Parathyroid adenoma (tissue), 2 donors: Measurements from ENCODE around the gene CARF.

Experiments used
- H2AFZ ChIP-seq: fragments of 300-600 bp; sonication (generic); one replicate; pipeline ENCODE4 v1.7.0; 2017; ENCODE audit warnings: antibody characterized with exemption, mild to moderate bottlenecking
- H3K27ac ChIP-seq: fragments of 300-600 bp; sonication (generic); one replicate; pipeline ENCODE4 v1.7.0; 2017
- H3K27me3 ChIP-seq: fragments of 300-600 bp; sonication (generic); one replicate; pipeline ENCODE4 v1.7.0; 2017; ENCODE audit warnings: low read length; ENCODE audit not compliant: control insufficient read depth, insufficient read depth
- H3K36me3 ChIP-seq: fragments of 300-600 bp; sonication (generic); one replicate; pipeline ENCODE4 v1.7.0; 2017; ENCODE audit warnings: low read length; ENCODE audit not compliant: control insufficient read depth, insufficient read depth
- H3K4me1 ChIP-seq: fragments of 300-600 bp; sonication (generic); one replicate; pipeline ENCODE4 v1.7.0; 2017; ENCODE audit warnings: control low read depth
- H3K4me2 ChIP-seq: fragments of 300-600 bp; sonication (generic); one replicate; pipeline ENCODE4 v1.7.0; 2017; ENCODE audit warnings: low read length
- H3K4me3 ChIP-seq: fragments of 300-600 bp; sonication (generic); one replicate; pipeline ENCODE4 v1.7.0; 2017; ENCODE audit warnings: low read depth, low read length
- H3K79me2 ChIP-seq: fragments of 300-600 bp; sonication (generic); one replicate; pipeline ENCODE4 v1.7.0; 2017; ENCODE audit warnings: control low read depth
- H3K9ac ChIP-seq: fragments of 300-600 bp; sonication (generic); one replicate; pipeline ENCODE4 v1.7.0; 2017; ENCODE audit warnings: mild to moderate bottlenecking
- H3K9me3 ChIP-seq: fragments of 300-600 bp; sonication (generic); one replicate; pipeline ENCODE4 v1.7.0; 2017; ENCODE audit warnings: low read length; ENCODE audit not compliant: control insufficient read depth
- TF ChIP-seq, protein P1 (sequence below): fragments of 300-600 bp; sonication (generic); IDR thresholded peaks from one replicate; pipeline ENCODE4 v1.7.0; 2017; ENCODE audit warnings: antibody characterized with exemption, mild to moderate bottlenecking
- donor health status: primary hyperparathyroidism.

The CARF gene

DNA sequence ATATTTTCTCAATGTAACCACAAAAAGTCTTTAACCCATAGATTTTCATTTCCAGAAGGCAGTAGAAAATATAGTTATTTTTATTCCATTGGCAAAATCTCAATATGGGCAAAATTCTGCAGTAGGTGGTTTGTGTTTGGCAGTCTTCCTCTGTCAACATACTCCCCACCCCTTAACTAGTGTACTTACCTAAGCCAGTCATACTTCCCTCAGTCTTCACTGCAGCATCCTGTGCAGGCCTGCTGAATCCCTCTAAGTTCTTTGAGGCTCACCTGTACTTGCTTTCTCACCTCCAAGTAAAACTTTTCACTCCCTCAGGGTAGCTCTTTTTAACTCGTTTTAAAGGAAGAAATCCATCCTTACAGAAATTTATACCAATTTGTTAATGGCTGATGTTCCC lies 6.8 kb downstream of the CARF start:
- Histone ChIP-seq H3K4me2 (no peak overlapping the region), H2AFZ (no peak overlapping the region), H3K9me3 (no peaks in the 10 kb centered on the region), H3K36me3 (no peaks in the 10 kb centered on the region), H3K27me3 (no peaks in the 10 kb centered on the region), H3K9ac (no peak overlapping the region), H3K79me2 (peaks cover 5% of the 10 kb centered on the region), H3K27ac (no peak overlapping the region), H3K4me1 (no peaks in the 10 kb centered on the region), H3K4me3 (no peak overlapping the region)
- TF ChIP-seq, protein P1, sequence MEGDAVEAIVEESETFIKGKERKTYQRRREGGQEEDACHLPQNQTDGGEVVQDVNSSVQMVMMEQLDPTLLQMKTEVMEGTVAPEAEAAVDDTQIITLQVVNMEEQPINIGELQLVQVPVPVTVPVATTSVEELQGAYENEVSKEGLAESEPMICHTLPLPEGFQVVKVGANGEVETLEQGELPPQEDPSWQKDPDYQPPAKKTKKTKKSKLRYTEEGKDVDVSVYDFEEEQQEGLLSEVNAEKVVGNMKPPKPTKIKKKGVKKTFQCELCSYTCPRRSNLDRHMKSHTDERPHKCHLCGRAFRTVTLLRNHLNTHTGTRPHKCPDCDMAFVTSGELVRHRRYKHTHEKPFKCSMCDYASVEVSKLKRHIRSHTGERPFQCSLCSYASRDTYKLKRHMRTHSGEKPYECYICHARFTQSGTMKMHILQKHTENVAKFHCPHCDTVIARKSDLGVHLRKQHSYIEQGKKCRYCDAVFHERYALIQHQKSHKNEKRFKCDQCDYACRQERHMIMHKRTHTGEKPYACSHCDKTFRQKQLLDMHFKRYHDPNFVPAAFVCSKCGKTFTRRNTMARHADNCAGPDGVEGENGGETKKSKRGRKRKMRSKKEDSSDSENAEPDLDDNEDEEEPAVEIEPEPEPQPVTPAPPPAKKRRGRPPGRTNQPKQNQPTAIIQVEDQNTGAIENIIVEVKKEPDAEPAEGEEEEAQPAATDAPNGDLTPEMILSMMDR, result no peak

DNA sequence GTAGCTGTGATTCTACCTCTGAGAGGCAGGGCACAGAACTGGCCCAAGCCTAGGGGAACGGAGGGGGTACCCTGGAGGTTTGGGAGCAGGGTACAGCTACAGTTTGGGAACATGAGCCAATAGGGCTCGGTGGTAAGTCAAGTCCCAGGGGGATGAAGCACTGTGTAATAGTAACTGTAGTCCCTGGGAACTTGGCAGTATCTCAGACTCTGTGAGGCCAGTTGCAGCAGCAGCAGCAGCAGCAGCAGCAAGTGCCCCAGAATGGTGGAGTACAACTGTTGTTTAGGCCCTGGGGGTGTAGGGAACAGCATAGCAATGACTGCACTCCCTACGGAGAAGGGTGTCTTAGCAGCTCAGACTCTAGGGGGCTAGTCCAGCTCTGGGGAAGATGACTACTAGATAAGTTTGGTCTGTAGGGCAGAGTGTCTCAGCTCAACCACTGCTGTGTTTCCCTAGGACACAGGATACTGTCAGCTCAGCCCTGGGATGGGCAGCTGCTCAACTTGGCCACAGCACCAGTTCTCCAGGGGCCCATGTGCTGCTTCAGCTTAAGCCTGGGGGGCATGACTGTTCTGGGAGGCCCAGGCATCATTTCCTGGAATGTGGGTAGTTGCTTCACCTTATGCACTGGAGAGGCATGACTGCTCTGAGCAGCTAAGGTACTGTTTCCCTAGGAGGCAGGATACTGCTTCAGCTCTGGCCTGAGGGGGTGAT lies 20.5 kb downstream of the CARF start:
- H3K9me3 ChIP-seq, result no peaks in the 10 kb centered on the region
- TF ChIP-seq, protein P1, result no peak
- H3K27ac ChIP-seq, result no peak overlapping the region
- H3K79me2 ChIP-seq, result peaks cover 11% of the 10 kb centered on the region
- no peak overlapping the region for H3K4me3 ChIP-seq
- no peak overlapping the region for H3K9ac ChIP-seq
- H2AFZ ChIP-seq, result no peak overlapping the region
- no peaks in the 10 kb centered on the region for H3K36me3 ChIP-seq
- no peaks in the 10 kb centered on the region for H3K27me3 ChIP-seq
- no peaks in the 10 kb centered on the region for H3K4me1 ChIP-seq
- no peak overlapping the region for H3K4me2 ChIP-seq

DNA sequence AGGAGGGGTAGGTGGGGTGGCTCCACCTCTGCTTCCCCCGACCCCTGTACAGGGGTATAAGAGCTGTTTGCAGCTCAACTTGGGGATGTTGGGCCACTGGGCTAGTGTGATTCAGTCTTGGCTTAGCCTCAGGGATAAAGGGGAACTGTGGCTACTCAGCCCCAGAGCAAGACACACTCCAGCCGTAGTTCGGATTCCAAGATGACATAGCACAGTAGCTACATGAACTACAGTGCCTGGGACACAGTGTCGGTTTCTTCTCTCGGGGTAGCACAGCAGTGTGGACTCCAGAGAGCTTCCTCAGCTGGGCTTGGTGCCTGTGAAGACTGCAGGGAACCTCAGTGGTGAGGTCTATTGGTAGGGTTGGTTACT lies 21.1 kb downstream of the CARF start:
- H3K27ac ChIP-seq, result no peak overlapping the region
- H2AFZ ChIP-seq, result no peak overlapping the region
- H3K4me2 ChIP-seq, result no peak overlapping the region
- no peaks in the 10 kb centered on the region for H3K27me3 ChIP-seq
- no peak overlapping the region for H3K4me3 ChIP-seq
- H3K79me2 ChIP-seq, result peaks cover 10% of the 10 kb centered on the region
- no peak overlapping the region for H3K9ac ChIP-seq
- H3K9me3 ChIP-seq, result no peaks in the 10 kb centered on the region
- H3K36me3 ChIP-seq, result no peaks in the 10 kb centered on the region
- TF ChIP-seq, protein P1, result no peak
- no peaks in the 10 kb centered on the region for H3K4me1 ChIP-seq

DNA sequence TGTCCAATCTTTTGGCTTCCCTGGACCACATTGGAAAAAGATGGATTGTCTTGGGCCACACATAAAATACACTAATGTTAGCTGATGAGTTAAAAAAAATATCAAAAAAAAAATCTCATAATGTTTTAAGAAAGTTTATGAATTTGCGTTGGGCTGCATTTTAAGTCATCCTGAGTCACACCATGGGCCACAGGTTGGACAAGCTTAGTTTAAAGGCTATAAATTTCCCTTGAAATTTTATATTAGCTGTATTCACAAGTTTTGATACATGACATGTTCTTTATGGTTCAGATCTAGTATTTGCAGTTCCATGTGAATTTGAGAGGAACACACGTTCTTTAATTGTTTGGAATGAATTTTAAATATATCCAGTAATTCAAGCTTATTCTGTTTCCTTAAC lies 21.9 kb downstream of the CARF start:
- H2AFZ ChIP-seq, result no peak overlapping the region
- no peaks in the 10 kb centered on the region for H3K4me1 ChIP-seq
- no peak overlapping the region for H3K4me2 ChIP-seq
- TF ChIP-seq, protein P1, result no peak
- H3K79me2 ChIP-seq, result peaks cover 10% of the 10 kb centered on the region
- H3K4me3 ChIP-seq, result no peak overlapping the region
- H3K27me3 ChIP-seq, result no peaks in the 10 kb centered on the region
- no peaks in the 10 kb centered on the region for H3K36me3 ChIP-seq
- H3K9ac ChIP-seq, result no peak overlapping the region
- H3K9me3 ChIP-seq, result no peaks in the 10 kb centered on the region
- H3K27ac ChIP-seq, result no peak overlapping the region

DNA sequence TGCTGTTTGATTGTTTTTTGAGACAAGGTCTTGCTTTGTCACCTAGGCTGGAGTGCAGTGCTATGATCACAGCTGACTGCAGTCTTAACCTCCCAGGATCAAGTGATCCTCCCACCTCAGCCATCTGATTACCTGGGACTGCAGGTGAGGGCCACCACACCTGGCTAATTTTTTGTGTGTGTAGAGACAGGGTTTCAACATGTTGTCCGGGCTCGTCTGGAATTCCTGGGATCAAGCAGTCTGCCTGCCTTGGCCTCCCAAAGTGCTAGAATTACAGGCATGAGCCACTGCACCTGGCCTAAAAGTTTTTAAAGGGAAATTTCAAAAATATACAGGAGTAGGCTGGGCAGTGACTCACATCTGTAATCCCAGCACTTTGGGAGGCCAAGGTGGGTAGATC lies 22.4 kb downstream of the CARF start:
- Histone ChIP-seq H3K9ac (no peak overlapping the region), H3K27me3 (no peaks in the 10 kb centered on the region), H3K9me3 (no peaks in the 10 kb centered on the region), H3K36me3 (no peaks in the 10 kb centered on the region), H3K4me3 (no peak overlapping the region), H3K79me2 (peaks cover 6% of the 10 kb centered on the region), H2AFZ (no peak overlapping the region), H3K27ac (no peak overlapping the region), H3K4me1 (no peaks in the 10 kb centered on the region), H3K4me2 (no peak overlapping the region)
- TF ChIP-seq, protein P1, result no peak
